ENCODE data around the gene CCNH.
A peak's percentile ranks its signal among the peaks of the same experiment; 100 is the strongest.

CCNH gene

GRCh38 chr5:87412630-87413342 is at the start of gene CCNH:
Gene CCNH, minus strand, starts transcription at chr5:87412930. Its CDS starts 136 bp downstream, at chr5:87412794.
- DNase-seq (ENCODE audit: low spot score), result peak; percentile 99

GRCh38 chr5:87457706-87458105 is 45.0 kb upstream of the CCNH start:
- DNase-seq (ENCODE audit: low spot score), result no peak

- DNase-seq (ENCODE audit: low spot score), result no peak
Observed at GRCh38 chr5:87453801-87454200, 41.1 kb upstream of the CCNH start.

- DNase-seq (ENCODE audit: low spot score), result no peak
Observed at GRCh38 chr5:87452837-87453236, 40.1 kb upstream of the CCNH start.

GRCh38 chr5:87442419-87442818 is 29.7 kb upstream of the CCNH start:
- no peak for DNase-seq (ENCODE audit: low spot score)

GRCh38 chr5:87438231-87438630 is 25.5 kb upstream of the CCNH start:
- DNase-seq (ENCODE audit: low spot score), result no peak

GRCh38 chr5:87437724-87438123 is 25.0 kb upstream of the CCNH start:
- DNase-seq (ENCODE audit: low spot score), result no peak

- no peak for DNase-seq (ENCODE audit: low spot score)
Observed at GRCh38 chr5:87435144-87435694, 22.5 kb upstream of the CCNH start.

GRCh38 chr5:87434461-87434860 is 21.7 kb upstream of the CCNH start:
- no peak for DNase-seq (ENCODE audit: low spot score)

GRCh38 chr5:87433945-87434344 is 21.2 kb upstream of the CCNH start:
- DNase-seq (ENCODE audit: low spot score), result no peak

GRCh38 chr5:87432460-87432859 is 19.7 kb upstream of the CCNH start:
- DNase-seq (ENCODE audit: low spot score), result no peak

GRCh38 chr5:87430863-87431457 is 18.2 kb upstream of the CCNH start:
- no peak for DNase-seq (ENCODE audit: low spot score)

- no peak for DNase-seq (ENCODE audit: low spot score)
Observed at GRCh38 chr5:87423755-87424154, 11.0 kb upstream of the CCNH start.

- no peak for DNase-seq (ENCODE audit: low spot score)
Observed at GRCh38 chr5:87421307-87421706, 8.6 kb upstream of the CCNH start.

- no peak for DNase-seq (ENCODE audit: low spot score)
Observed at GRCh38 chr5:87418506-87418905, 5.8 kb upstream of the CCNH start.

- peak; percentile 6 for DNase-seq (ENCODE audit: low spot score)
Observed at GRCh38 chr5:87413343-87413645, 564 bp upstream of the CCNH start.

- peak; percentile 30 for DNase-seq (ENCODE audit: low spot score)
Observed at GRCh38 chr5:87411973-87412629, 629 bp downstream of the CCNH start.

- no peak for DNase-seq (ENCODE audit: low spot score)
Observed at GRCh38 chr5:87411586-87411972, 1.2 kb downstream of the CCNH start.

GRCh38 chr5:87410931-87411330 is 1.8 kb downstream of the CCNH start:
- DNase-seq (ENCODE audit: low spot score), result no peak

- no peak for DNase-seq (ENCODE audit: low spot score)
Observed at GRCh38 chr5:87408204-87408603, 4.5 kb downstream of the CCNH start.

GRCh38 chr5:87405472-87406155 is 7.1 kb downstream of the CCNH start:
- DNase-seq (ENCODE audit: low spot score), result no peak

GRCh38 chr5:87404359-87404758 is 8.4 kb downstream of the CCNH start:
- DNase-seq (ENCODE audit: low spot score), result no peak

- no peak for DNase-seq (ENCODE audit: low spot score)
Observed at GRCh38 chr5:87403899-87404298, 8.8 kb downstream of the CCNH start.

Measured in iPS-NIHi11 (cell line).